GM12865 (cell line): Measurements from ENCODE around the gene EREG.

Source experiments
- DNase-seq: peaks from one replicate; pipeline ENCODE4 v3.0.0; 2010; ENCODE audit warnings: low read depth
- H3K4me3 ChIP-seq: 2 replicates; pipeline ENCODE4 v1.5.1; 2011; ENCODE audit warnings: mild to moderate bottlenecking, low read depth, low read length, control low read depth
- TF ChIP-seq, protein P1 (sequence below): IDR thresholded peaks from 2 replicates; pipeline ENCODE4 v1.5.1; 2011; ENCODE audit warnings: low read length, control low read depth, low read depth, inconsistent platforms; ENCODE audit not compliant: insufficient read depth; ENCODE audit errors: missing control alignments

Gene EREG

DNA sequence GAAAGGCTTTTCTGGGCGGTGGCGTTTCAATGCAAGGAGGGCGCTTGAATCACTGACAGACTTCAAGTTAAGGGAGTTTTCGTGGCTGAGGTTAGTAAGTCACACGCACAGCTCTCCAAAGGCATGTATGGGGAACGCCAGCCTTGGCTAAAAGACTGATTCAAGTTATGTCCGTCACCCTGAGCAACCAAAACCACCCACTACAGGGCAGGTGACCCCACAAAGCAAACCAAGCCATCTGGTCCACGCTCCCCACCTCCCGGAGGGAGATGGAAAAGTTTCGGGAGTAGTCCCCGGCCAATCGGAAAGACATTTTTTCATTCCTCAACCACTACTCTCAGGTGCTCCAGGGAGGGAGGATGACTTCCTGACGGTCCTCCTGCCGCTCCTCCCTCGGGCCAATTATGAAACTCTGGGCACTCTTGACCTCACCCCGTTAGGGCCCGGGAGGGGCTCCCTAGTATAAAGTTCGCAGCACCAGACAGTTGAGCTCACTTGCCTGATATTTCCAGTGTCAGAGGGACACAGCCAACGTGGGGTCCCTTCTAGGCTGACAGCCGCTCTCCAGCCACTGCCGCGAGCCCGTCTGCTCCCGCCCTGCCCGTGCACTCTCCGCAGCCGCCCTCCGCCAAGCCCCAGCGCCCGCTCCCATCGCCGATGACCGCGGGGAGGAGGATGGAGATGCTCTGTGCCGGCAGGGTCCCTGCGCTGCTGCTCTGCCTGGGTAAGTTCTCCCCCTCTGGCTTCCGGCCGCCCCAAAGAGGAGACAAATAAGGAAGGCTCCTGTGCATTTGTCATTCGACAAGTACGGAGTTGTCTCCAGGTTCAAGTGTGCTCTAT is at the start of gene EREG:
EREG (plus strand) TSS at position 494 of the 840 bp plus-strand sequence; CDS start at position 658, 164 bp downstream.
- DNase-seq: peak; percentile 29
- peak within 1 kb of the TSS; percentile 2; the same call in 1 of the 2 replicates for H3K4me3 ChIP-seq
- TF ChIP-seq, protein P1, sequence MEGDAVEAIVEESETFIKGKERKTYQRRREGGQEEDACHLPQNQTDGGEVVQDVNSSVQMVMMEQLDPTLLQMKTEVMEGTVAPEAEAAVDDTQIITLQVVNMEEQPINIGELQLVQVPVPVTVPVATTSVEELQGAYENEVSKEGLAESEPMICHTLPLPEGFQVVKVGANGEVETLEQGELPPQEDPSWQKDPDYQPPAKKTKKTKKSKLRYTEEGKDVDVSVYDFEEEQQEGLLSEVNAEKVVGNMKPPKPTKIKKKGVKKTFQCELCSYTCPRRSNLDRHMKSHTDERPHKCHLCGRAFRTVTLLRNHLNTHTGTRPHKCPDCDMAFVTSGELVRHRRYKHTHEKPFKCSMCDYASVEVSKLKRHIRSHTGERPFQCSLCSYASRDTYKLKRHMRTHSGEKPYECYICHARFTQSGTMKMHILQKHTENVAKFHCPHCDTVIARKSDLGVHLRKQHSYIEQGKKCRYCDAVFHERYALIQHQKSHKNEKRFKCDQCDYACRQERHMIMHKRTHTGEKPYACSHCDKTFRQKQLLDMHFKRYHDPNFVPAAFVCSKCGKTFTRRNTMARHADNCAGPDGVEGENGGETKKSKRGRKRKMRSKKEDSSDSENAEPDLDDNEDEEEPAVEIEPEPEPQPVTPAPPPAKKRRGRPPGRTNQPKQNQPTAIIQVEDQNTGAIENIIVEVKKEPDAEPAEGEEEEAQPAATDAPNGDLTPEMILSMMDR: no peak

GRCh38 chr4:74315376-74315775 is 49.6 kb upstream of the EREG start:
- TF ChIP-seq, protein P1: no peak
- H3K4me3 ChIP-seq: no peak overlapping the region
- DNase-seq: no peak

GRCh38 chr4:74316397-74316796 is 48.5 kb upstream of the EREG start:
- TF ChIP-seq, protein P1: no peak
- no peak overlapping the region for H3K4me3 ChIP-seq
- no peak for DNase-seq

DNA sequence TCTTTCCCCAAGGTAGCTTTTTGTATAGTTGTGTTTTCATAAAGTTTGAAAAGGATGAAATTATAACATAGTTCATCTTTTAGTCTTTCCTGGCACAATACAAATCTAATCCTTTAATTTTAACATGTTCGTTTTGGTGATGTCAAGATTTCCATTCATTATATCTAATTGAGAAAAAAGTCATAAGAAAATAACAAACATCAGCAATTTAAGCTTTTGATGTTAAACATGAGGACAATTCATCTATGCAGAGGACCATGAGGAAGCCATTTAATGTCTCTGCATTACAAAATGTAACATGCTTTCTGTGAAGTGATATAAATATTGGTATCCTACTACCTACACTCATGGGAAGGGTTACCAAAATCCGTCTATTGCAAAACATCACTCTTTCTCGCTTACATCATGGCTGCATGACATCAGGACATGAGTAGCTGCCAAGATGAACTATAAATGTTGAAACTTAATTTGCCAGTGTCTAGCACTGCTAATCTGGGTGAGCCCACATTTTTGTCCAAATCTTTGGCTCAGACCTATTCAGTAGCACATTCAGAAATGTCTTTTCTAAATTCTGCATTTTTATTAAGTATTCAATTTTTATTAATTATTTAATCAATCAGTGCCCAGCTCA is 47.2 kb upstream of the EREG start:
- DNase-seq: no peak
- TF ChIP-seq, protein P1: no peak
- H3K4me3 ChIP-seq: no peak overlapping the region

- TF ChIP-seq, protein P1: no peak
- DNase-seq: no peak
- no peak overlapping the region for H3K4me3 ChIP-seq
Measured at GRCh38 chr4:74318276-74318675, 46.7 kb upstream of the EREG start.

DNA sequence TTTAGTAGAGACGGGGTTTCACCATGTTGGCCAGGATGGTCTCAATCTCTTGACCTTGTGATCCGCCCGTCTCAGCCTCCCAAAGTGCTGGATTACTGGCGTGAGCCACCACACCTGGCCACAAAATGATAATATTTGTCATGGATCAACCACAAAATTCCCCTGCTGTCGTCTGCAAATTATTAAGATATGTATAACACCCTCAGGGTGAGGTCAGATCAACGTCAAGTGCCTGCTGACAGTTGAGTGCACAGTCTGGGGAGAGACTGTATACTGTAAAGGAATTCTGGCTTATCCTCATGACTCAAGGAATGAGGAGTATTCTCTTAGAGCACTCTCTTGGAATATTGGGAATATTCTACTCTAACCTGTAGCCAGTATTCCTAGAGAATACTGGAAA is 45.5 kb upstream of the EREG start:
- no peak overlapping the region for H3K4me3 ChIP-seq
- no peak for DNase-seq
- TF ChIP-seq, protein P1: no peak
